Fibroblast of the aortic adventitia (primary cell): ENCODE data around the gene OR52E4. TPM values are rescaled to one million over a fixed set of nuclear protein-coding genes. Genes with fewer than 3 reads are reported as not detected.

ENCODE experiments used
- DNase-seq: peaks from one replicate; pipeline ENCODE4 v3.0.0-alpha.2; 2010; ENCODE audit warnings: low read depth
- H3K4me3 ChIP-seq: 2 replicates; pipeline ENCODE4 v1.5.1; 2011; ENCODE audit warnings: low read depth, mild to moderate bottlenecking, control low read depth, low read length, moderate library complexity
- total RNA-seq: library from RNA; depleted of rRNA; stranded (reverse); fragments of >200 nt; gene quantifications from 2 replicates; pipeline ENCODE4 v1.2.3, GENCODE V29; 2012; ENCODE audit warnings: low replicate concordance
- TF ChIP-seq, protein P1 (sequence below): IDR thresholded peaks from 2 replicates; pipeline ENCODE4 v1.5.1; 2011; ENCODE audit warnings: mild to moderate bottlenecking, low read length, control low read depth, inconsistent platforms; ENCODE audit not compliant: insufficient read depth

Gene OR52E4
- total RNA-seq, 1 donor: not detected

DNA sequence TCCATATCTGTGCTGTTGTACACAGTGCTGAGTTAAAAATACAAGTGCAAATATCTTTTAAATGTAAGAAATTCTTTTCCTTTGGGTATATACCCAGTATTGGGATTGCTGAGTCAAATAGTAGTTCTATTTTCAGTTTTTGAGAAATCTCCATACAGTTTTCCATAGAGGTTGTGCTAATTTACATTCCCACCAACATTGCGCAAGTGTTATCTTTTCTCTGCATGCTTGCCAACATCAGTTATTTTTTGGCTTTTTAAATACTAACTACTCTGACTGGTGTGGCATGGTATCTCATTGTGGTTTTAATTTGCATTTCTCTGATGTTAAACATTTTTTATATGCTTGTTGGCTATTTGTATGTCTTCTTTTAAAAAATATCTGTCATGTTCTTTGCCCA lies 29.4 kb upstream of the OR52E4 start:
- DNase-seq: no peak
- H3K4me3 ChIP-seq: no peak overlapping the region
- TF ChIP-seq, protein P1, sequence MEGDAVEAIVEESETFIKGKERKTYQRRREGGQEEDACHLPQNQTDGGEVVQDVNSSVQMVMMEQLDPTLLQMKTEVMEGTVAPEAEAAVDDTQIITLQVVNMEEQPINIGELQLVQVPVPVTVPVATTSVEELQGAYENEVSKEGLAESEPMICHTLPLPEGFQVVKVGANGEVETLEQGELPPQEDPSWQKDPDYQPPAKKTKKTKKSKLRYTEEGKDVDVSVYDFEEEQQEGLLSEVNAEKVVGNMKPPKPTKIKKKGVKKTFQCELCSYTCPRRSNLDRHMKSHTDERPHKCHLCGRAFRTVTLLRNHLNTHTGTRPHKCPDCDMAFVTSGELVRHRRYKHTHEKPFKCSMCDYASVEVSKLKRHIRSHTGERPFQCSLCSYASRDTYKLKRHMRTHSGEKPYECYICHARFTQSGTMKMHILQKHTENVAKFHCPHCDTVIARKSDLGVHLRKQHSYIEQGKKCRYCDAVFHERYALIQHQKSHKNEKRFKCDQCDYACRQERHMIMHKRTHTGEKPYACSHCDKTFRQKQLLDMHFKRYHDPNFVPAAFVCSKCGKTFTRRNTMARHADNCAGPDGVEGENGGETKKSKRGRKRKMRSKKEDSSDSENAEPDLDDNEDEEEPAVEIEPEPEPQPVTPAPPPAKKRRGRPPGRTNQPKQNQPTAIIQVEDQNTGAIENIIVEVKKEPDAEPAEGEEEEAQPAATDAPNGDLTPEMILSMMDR: no peak

DNA sequence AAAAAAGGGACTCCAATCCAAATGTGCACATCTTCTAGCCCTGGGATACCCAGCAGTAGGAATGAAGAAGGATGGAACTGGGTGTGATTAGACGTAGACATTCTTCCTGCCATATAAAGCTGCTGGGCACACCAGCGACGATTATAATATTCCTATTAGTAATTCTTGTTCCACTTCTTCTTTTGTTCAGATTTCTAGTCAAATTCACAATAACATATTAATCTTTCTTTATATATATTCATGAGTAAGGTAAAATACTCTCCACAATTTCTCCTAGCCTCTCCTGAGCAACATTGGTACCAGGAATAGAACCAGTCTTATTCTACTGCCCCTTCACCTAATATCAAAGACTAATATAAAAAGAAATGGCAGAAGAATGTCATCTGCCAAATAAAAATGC lies 22.8 kb upstream of the OR52E4 start, which contains the start of gene OR52E8:
OR52E8 (minus strand) TSS at position 101 of the 400 bp plus-strand sequence; CDS start at position 101, 0 bp downstream.
- no peak for DNase-seq
- TF ChIP-seq, protein P1: no peak
- H3K4me3 ChIP-seq: no peak within 1 kb of the TSS

DNA sequence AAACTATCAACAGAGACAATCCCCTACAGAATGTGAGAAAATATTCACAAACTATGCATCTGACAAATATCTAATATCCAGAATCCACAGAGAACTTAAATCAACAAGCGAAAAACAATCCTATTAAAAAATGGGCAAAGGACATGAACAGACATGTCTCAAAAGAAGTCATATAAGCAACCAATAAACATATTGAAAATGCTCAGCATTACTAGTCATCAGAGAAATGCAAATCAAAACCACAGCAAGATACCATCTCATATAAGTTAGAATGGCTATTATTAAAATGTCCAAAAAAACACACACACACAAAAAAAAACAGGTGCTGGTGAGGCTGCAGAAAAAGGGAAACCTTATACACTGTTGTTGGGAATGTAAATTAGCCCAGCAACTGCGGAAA lies 14.6 kb upstream of the OR52E4 start:
- DNase-seq: no peak
- TF ChIP-seq, protein P1: no peak
- H3K4me3 ChIP-seq: no peak overlapping the region

DNA sequence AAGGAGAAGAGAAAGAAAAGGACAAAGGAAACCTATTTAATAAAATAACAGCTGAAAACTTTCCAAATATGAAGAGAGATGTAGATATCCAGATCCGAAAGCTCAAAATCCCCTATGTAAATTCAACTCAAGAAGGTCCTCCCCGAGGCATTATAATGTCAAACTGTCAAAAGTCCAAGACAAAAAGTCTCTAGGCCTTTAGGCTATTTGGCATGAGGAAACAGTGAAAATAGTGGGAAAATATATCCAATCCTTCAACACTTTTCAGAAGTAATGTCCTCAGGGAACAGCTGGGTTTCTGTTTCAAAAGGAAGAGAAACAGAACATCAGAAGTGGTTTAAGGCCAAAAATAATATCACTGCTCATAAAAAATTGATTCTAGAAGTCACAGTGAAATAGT lies 1.9 kb upstream of the OR52E4 start:
- H3K4me3 ChIP-seq: no peak overlapping the region
- DNase-seq: no peak

DNA sequence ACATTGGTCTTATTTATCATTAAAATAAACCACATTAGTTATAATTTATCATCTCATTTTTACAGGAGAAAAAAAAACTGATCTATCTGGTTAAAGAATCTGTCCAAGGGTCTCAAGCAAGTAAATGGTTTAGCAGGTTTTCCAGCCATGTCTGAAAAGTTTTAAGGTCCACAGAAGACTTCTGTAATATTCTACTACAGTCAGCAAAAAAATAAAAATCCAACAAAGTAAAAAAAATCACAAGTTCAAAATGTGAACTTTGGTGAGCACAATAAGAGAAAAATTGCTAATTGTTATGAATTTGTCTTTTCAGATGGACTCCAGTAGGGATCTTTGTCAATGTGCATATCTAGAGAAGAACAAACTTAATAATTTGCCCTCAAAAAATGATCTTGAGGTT lies 1.3 kb downstream of the OR52E4 start:
- no peak for DNase-seq
- TF ChIP-seq, protein P1: no peak
- H3K4me3 ChIP-seq: no peak overlapping the region

More for the DNA sequence above, 1.9 kb upstream of the OR52E4 start:
- TF ChIP-seq, protein P1: no peak

DNA sequence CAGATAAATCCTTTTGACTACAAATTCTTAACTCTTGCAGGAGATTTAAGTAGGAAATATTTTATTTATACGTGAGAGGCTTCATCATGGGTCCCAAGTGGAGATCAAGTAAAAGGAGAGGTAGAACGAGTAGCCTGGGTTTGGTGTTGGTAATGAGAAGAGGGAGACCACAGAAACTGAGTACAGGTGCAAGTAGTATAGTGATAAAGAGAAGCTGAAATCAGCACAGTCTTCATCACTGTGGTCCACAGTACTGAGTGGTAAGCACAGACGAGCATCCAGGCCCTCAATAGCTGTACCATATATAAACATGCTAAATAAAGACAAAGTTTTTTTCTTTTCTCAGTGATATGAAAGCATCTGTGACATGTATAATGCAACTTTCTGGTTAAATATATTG lies 6.7 kb downstream of the OR52E4 start:
- no peak for DNase-seq
- H3K4me3 ChIP-seq: no peak overlapping the region
- TF ChIP-seq, protein P1: no peak

DNA sequence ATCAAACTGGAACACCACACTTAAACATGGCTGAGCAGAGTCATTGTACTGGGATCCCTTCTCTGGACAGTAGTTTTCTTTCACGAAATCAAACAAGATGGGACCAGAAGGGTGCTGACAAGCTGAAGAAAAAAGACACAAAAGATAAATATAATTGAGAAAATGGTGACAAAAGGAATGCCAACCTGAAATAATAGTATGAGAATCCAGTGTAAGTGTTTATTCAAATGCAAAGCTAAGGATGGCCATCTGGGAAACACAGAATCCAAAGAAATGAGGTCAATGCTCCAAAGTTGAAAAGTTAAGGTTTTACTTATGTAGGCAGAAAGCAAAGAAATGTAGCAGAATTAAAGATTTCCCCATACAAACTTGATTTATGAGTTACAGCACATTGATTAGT lies 7.2 kb downstream of the OR52E4 start:
- no peak for DNase-seq
- TF ChIP-seq, protein P1: no peak
- H3K4me3 ChIP-seq: no peak overlapping the region
